GM23338 (cell line): ENCODE results near the gene TNNI2.

Experiments
- CREB1 ChIP-seq: fragments of 250-450 bp; sonication (Bioruptor Pico); IDR thresholded peaks from 2 replicates; pipeline ENCODE4 v1.5.0; 2020; ENCODE audit warnings: low read depth, mild to moderate bottlenecking, moderate library complexity
- ETS1 ChIP-seq: IDR thresholded peaks from 2 replicates; pipeline ENCODE4 v1.6.1; 2016; ENCODE audit warnings: antibody characterized with exemption
- EZH2 ChIP-seq: fragments of 200-600 bp; sonication (generic); IDR thresholded peaks from one replicate; pipeline ENCODE4 v1.8.0; 2017; ENCODE audit warnings: antibody characterized with exemption, mild to moderate bottlenecking, low read depth; ENCODE audit not compliant: unreplicated experiment
- EZH2phosphoT487 ChIP-seq: fragments of 200-600 bp; sonication (generic); IDR thresholded peaks from one replicate; pipeline ENCODE4 v1.8.1; 2018; ENCODE audit warnings: antibody characterized with exemption; ENCODE audit not compliant: unreplicated experiment
- JUNB ChIP-seq: IDR thresholded peaks from one replicate; pipeline ENCODE4 v1.6.1; 2016; ENCODE audit warnings: antibody characterized with exemption; ENCODE audit not compliant: unreplicated experiment
- NANOG ChIP-seq: IDR thresholded peaks from 2 replicates; pipeline ENCODE4 v1.6.1; 2016; ENCODE audit warnings: antibody characterized with exemption, borderline replicate concordance
- POLR2AphosphoS5 ChIP-seq: IDR thresholded peaks from 2 replicates; pipeline ENCODE4 v1.6.1; 2016; ENCODE audit warnings: antibody characterized with exemption, low read depth
- STAT1 ChIP-seq: IDR thresholded peaks from one replicate; pipeline ENCODE4 v1.6.1; 2016; ENCODE audit warnings: antibody characterized with exemption; ENCODE audit not compliant: unreplicated experiment
- ZNF114 ChIP-seq: fragments of 250-450 bp; sonication (Bioruptor Pico); IDR thresholded peaks from 2 replicates; pipeline ENCODE4 v1.5.0; 2020; ENCODE audit warnings: mild to moderate bottlenecking, moderate library complexity
- TF ChIP-seq, protein P1 (sequence below), 2 experiments: fragments of 200-600 bp in 1 of 2; sonication (generic) in 1 of 2; conservative IDR thresholded peaks; 2 replicates each; pipeline versions ENCODE4 v1.5.1 to v1.6.1; 2016 to 2017; ENCODE audit warnings: antibody characterized with exemption in 2 of 2, low read depth in 2 of 2, mild to moderate bottlenecking in 2 of 2, moderate library complexity in 1 of 2
- TF ChIP-seq, protein P2 (sequence below): IDR thresholded peaks from one replicate; pipeline ENCODE4 v1.6.1; 2018; ENCODE audit warnings: antibody characterized with exemption; ENCODE audit not compliant: unreplicated experiment

- TF ChIP-seq, protein P1, sequence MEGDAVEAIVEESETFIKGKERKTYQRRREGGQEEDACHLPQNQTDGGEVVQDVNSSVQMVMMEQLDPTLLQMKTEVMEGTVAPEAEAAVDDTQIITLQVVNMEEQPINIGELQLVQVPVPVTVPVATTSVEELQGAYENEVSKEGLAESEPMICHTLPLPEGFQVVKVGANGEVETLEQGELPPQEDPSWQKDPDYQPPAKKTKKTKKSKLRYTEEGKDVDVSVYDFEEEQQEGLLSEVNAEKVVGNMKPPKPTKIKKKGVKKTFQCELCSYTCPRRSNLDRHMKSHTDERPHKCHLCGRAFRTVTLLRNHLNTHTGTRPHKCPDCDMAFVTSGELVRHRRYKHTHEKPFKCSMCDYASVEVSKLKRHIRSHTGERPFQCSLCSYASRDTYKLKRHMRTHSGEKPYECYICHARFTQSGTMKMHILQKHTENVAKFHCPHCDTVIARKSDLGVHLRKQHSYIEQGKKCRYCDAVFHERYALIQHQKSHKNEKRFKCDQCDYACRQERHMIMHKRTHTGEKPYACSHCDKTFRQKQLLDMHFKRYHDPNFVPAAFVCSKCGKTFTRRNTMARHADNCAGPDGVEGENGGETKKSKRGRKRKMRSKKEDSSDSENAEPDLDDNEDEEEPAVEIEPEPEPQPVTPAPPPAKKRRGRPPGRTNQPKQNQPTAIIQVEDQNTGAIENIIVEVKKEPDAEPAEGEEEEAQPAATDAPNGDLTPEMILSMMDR (conservative IDR thresholded peaks at IDR 0.05; ENCODE audit: low read depth in 2 of 2) = 0 out of 4 replicates have a peak, but pooled peaks of 1 of the 2 experiments have one; percentile 23
- TF ChIP-seq NANOG = no peak
- TF ChIP-seq JUNB = no peak
- no peak for TF ChIP-seq EZH2
- no peak for TF ChIP-seq EZH2phosphoT487
- TF ChIP-seq POLR2AphosphoS5 = no peak
- TF ChIP-seq ZNF114 (CRISPR knock-in tag) = no peak
- TF ChIP-seq, protein P2, sequence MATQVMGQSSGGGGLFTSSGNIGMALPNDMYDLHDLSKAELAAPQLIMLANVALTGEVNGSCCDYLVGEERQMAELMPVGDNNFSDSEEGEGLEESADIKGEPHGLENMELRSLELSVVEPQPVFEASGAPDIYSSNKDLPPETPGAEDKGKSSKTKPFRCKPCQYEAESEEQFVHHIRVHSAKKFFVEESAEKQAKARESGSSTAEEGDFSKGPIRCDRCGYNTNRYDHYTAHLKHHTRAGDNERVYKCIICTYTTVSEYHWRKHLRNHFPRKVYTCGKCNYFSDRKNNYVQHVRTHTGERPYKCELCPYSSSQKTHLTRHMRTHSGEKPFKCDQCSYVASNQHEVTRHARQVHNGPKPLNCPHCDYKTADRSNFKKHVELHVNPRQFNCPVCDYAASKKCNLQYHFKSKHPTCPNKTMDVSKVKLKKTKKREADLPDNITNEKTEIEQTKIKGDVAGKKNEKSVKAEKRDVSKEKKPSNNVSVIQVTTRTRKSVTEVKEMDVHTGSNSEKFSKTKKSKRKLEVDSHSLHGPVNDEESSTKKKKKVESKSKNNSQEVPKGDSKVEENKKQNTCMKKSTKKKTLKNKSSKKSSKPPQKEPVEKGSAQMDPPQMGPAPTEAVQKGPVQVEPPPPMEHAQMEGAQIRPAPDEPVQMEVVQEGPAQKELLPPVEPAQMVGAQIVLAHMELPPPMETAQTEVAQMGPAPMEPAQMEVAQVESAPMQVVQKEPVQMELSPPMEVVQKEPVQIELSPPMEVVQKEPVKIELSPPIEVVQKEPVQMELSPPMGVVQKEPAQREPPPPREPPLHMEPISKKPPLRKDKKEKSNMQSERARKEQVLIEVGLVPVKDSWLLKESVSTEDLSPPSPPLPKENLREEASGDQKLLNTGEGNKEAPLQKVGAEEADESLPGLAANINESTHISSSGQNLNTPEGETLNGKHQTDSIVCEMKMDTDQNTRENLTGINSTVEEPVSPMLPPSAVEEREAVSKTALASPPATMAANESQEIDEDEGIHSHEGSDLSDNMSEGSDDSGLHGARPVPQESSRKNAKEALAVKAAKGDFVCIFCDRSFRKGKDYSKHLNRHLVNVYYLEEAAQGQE = no peak
- TF ChIP-seq CREB1 (CRISPR knock-in tag) = no peak
- no peak for TF ChIP-seq STAT1
- no peak for TF ChIP-seq ETS1
Measured at GRCh38 chr11:1869427-1870325, 30.9 kb downstream of the TNNI2 start.
